Muscle of back (tissue), 13 donors: Measurements from ENCODE around the gene STK17B. TPM values are rescaled to one million over a fixed set of nuclear protein-coding genes. Genes with fewer than 3 reads are reported as not detected.
"Not testable (repeated sequence)": the region's sequence is repeated elsewhere in the genome, so short reads cannot be mapped to it uniquely, and the experiment has no call there.

Experiments used
- DNase-seq, 3 donors: peaks; one replicate each; pipeline versions ENCODE4 v3.0.0 to v3.0.0-alpha.2; 2013
- long read RNA-seq, 9 donors: transcript quantifications; one replicate each; lab custom pipeline, GENCODE V29; 2026
- polyA plus RNA-seq, 10 donors: library from polyadenylated mRNA; unstranded; fragments of 120-200 nt; gene quantifications; one replicate each; pipeline ENCODE4 v1.2.1, GENCODE V29; 2013; ENCODE audit not compliant: insufficient read length in 10 of 10

STK17B gene
- polyA plus RNA-seq = 10 to 100 TPM in 1 of 10 donors, 1 to 10 TPM in 9; 5.1 to 17.0 (median 6.9) TPM
- long read RNA-seq, donor 1 = 0 reads
- long read RNA-seq, donor 2, full-length matches to known transcripts = 2 of 2 reads
- long read RNA-seq, donor 2, partial matches to known transcripts = 0 of 2 reads
- long read RNA-seq, donor 2, other reads (novel, unspliced or antisense) = 0 of 2 reads
- long read RNA-seq, donor 3 = 0 reads
- long read RNA-seq, donor 4, full-length matches to known transcripts = 2 of 2 reads
- long read RNA-seq, donor 4, partial matches to known transcripts = 0 of 2 reads
- long read RNA-seq, donor 4, other reads (novel, unspliced or antisense) = 0 of 2 reads
- long read RNA-seq, donor 5, full-length matches to known transcripts = 1 of 1 reads
- long read RNA-seq, donor 5, partial matches to known transcripts = 0 of 1 reads
- long read RNA-seq, donor 5, other reads (novel, unspliced or antisense) = 0 of 1 reads
- long read RNA-seq, donor 6 = 0 reads
- long read RNA-seq, donor 7 = 0 reads
- long read RNA-seq, donor 8 = 0 reads
- long read RNA-seq, donor 9, full-length matches to known transcripts = 1 of 1 reads
- long read RNA-seq, donor 9, partial matches to known transcripts = 0 of 1 reads
- long read RNA-seq, donor 9, other reads (novel, unspliced or antisense) = 0 of 1 reads

DNA sequence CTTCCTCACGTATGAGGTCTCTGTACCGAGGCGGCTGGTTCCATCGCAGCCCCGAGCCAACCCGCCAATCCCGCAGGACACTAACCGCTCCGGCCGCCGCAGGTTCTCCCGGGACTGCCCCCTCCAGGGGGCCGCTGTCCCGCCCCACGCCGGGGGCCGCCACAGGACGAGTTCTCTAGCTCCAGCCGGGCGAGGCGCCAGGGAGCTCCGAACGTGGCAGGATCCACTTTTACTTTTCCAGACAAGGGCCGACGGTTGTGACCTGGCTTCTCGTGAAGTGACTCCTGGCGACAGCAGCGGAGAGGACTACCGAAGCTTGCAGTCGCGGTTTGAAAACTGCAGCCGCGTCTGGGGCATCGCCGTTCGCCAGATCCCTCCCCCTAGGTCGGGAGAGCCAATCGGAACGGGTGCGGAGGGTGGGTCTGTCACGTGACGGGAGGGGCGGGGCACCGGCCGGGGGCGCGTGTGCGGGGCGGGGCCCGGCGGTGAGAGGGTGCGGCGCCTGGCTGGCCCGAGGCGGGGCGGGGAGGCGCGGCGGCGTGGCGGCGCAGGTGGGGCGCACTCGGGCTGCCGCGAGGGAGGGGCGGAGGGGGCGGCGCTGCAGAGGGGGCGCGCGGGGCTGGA lies at the start of gene STK17B:
TSS of gene STK17B (minus strand) at position 331 of the 624 bp plus-strand sequence. CDS start 8,195 bp downstream, outside the sequence.
- DNase-seq = peak; percentile 92 to 96 (median 94)

DNA sequence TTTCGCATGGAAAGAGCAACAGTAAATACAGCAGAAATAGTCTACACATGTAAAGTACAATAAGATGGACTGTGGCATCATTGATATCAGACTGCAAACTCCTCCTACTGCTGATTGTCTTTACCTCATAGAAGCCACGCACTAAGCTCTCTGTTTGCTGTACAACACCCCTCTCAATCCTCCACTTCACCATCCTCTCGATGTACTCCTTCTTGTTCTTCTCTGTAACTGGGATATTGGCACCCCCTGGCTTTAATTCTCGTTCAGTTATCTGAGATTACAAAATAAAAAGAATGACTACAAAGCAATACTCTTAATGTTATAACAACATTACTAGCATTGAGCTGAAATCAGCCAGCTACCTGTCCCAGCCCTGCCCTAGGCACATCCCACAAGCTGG lies 49.3 kb upstream of the STK17B start:
- no peak for DNase-seq

DNA sequence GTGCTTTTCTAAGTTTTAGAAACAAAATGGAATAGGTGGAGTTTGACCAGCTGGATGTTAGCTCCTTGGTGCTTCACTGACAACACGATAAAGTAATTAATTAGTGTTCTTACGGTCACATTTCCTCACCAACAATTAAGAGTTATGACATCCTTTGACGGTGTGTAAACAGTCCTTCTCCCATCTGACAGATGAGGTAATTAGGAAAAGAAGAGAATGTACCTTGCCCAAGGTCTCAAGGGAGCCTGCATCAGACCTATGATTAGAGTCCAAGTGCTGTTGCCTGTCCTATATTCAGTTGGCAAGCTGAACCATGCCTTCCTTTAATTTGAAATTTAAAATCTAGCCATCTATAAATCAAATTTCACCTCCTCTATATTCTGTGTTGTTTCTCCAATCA lies 48.3 kb upstream of the STK17B start:
- no peak for DNase-seq

DNA sequence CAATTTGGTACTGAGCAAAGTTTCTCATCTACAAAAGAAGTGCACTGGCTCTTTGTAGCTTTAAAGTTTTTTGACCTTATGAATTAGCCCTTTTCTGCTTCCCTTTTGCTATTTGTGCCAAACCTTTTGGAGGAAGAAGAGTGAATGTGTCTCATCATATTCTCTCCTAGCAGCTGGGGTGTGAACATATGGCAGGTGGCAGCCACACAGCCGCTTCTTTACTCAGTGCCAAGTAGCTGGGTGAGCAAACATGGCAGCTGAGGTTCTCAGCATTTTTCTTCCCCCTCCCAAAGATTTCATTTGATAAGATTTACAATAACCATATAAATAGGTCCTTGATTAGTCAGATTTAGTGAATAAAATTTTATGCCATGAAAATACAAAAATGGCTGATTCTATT lies 46.7 kb upstream of the STK17B start:
- DNase-seq = no peak

DNA sequence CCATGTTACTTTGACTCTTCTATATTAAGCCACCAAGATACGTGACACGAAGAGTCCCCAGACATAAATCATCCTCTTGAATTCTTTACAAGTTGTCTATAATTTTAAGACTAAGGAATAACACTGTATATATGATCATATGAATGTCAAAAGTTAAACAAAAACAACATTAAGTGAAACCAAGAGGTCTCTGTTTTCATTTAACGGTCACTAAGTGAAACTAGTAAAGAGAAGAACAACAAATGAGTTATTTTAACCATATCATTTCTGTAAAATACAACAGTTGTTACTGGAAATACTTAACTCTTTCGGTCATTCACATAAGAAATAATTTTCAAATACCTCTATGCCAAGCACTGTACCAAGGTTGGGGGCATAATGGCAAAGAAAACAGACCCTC lies 45.7 kb upstream of the STK17B start:
- no peak for DNase-seq

DNA sequence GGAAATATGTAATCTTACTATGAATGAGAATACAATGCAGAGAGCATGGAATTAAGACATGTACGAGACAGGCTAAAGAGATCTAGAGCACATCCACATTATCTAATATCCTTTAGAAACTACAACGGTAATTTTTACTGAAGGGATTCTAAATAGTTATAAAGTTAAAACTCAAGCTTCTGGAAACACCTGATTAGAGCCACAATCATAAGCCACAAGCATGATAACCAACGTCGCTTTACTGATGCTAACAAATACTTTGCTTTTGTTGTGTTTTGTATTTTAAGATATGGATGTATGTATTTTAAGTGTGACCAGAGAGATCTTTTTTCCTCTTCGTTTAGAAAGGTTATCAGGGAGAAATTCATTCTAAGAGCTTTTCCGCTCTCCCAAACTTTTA lies 44.0 kb upstream of the STK17B start:
- DNase-seq = no peak

DNA sequence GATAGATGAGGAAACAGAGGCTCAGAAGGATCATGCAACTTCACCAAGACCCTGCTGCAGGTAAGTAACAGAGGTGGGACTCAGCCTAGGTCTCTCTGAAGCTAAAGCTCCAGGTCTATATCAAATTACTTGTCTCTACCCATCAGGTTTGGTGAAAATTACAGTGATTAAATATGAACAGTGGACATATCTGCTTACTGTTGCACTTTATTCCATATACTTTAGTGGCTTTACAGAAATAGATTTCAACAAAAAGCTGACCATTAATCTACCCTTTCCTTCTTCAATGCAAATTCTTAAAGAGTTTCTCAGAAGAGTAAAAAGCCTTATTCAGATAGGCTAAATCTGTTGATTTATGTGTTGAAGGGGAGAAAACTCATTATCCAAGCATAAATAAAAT lies 42.8 kb upstream of the STK17B start:
- no peak for DNase-seq

DNA sequence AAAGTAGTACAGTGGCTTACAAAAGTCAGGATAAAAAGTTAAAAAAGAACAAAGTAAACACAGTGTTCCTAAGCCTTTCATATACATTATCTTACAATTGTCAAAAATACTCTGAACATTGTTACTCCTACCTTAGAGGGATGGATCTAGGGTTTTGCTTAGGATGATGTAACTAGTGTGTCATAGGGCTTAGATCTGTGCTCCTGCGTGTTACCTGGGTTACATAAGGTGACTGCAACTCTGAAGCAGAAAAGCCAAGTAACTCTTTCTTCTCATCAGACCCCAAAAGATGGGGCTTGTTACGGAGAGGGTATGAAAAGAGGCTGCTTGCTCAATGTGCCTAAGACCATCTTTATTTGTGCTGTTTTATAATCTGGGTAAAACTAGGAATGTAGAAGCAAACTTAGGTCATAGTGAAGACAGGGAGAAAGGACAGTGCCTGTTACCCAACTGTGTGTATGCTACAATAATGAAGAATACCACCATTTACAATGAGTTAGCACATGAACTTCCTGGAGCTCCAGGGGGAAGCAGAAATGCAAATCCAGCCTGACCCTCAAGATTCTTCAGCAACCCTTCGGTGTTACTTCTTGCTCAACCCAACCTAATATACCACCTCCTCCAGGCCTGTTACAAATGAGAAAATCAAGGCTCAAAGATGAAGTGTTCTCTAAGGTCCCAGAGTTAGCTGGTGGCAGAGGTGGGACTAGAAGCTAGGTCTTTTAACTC lies 42.0 kb upstream of the STK17B start:
- no peak for DNase-seq

DNA sequence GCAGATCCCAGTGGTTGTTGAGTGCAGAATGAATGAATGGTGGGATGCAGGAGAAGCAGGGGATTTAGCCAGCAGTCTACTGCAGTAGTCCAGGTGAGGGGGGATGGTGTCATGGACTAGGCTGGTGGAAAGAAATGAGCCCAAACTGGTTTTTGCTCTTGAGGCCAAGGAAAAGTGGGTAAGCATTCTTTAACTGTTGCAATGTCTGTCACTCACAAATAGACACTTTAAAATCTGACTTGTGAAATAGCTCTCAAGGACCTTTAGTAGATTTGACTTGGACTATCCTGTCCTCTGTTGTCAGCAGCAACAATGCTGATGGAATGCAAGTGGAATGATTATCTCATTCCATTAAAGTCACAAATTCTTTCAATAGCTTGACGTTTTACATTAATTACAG lies 37.5 kb upstream of the STK17B start:
- DNase-seq = no peak

DNA sequence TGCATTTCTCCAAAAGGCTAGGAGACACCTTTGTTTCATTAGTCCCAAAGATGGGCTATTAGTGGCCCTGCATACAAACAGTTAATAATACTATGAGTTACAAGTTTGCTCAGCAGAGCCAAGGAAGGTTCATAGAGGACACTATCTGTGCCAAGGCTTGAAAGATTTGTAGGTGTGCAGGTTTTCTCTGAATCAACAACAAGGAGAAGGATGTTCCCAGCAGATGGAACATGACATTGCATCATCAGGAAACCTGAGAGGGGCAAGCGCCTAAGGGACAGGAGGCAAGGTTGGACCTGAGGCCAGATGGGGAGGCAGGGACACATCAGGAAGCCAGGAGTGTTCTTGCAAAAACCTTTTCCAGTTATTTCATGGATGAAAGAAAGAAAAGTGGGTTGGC lies 35.4 kb upstream of the STK17B start:
- peak in 1 of 3 donors; percentile 32 for DNase-seq

DNA sequence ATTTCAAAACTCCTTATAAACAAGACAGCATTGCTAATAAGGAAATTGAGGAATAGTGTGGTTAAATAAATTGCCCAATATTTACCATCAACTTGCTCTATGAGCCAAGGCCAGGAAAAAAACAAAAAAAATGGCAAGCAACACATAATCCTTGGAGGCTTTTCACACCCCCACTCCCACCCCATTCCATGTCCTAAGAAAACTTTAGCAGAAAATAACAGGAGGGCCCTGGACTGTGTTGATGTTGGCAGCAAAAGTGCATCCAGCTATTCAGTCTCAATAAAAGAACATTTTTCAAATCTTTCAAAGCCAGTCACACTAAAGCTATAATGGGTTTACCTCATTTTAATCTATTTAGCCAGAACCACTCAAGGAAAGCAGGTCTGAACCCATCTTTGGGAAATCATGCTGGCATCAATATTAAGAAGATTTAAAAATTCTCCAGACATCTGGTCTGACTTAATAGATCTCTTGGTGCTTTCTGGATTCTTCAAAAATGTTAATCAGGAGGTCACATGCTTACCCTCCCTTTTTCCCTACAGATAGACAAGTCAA lies 34.6 kb upstream of the STK17B start:
- no peak for DNase-seq

DNA sequence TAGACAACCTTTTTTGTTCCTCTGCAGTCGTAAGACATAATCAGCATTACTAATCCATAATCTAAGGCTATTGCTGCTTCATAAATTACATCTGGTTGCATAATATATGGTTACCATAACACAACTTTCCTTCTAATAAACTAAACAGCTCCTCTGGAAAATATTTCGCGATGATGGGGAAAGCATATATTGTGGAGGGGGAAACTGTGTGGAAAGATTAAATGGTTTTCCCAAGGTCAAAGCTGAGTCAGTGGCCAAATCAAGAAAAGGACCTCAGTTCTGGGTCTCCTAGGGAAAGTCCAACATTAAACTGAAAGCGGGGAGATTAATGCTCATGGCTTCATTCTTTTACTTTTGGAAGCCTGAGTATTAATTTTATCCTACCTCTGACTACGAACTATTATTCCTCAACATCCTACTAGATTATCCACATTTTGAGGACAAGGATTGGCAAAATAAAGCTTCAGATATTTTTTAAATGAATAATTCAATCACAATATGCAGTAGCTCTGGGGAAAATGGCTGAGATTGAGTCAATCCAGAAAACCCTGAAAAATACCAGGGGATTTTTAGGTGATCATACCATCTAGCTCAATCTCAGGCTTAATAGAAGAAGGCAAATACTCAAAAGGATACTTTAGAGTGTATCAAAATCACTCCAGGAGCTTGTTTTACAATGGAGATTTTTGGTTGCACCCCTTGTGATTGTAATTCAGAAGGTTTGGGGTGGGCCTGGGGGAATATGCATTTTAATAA lies 33.8 kb upstream of the STK17B start:
- DNase-seq = peak in 1 of 3 donors; percentile 50

DNA sequence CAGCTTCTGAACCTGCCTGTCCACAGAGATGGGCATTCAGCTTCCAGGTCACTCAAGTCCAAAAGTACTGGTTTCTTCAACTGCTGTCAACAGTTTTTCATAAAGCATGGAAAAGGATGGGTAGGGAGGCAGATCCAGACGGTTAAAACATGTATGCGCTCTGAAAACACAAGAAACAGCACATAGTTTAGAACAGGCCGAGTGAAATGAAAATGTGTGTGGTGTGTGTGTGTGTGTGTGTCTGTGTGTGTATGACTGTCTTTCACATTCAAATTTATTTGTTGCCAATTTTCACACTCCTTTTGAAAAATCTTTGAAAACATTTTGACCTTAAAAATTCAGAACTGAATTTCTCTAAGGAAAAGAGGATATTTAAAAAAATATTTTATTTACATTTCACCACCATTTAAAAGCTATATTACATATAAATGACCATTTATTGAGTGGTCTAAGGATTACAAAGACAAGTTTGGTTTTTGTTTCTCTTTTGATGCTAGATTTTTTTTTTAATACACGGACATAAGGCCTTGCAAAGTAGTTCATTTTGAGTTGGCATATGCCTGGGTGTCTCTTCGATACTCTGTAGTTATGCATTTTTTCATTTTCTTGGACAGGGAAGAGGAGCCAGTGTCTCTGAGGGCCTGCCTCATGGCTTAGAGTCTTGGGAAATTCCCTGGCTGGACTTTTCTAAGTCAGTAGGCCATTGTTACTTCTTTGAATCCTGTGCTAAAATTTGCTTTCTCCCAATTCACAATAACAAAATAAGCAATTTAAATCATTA lies 30.0 kb upstream of the STK17B start:
- peak in 1 of 3 donors; percentile 26 for DNase-seq

DNA sequence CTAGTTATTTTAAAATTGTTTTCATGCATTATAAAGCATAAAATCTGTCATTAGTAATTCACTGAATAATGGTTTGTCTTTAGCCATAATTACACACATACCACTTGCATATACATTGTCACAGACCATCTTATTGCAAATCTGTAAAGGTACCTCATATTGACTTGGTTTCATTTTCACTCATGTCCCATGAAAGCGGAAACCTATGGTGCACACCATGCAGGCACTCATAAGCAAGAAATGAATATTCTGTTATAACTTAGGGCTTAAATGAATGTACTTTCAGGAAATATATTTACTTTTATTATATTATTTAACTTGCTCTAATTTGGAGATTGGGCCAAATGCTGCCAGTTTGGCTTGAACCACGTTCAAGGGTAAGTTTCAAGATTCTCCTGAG lies 29.2 kb upstream of the STK17B start:
- no peak for DNase-seq

DNA sequence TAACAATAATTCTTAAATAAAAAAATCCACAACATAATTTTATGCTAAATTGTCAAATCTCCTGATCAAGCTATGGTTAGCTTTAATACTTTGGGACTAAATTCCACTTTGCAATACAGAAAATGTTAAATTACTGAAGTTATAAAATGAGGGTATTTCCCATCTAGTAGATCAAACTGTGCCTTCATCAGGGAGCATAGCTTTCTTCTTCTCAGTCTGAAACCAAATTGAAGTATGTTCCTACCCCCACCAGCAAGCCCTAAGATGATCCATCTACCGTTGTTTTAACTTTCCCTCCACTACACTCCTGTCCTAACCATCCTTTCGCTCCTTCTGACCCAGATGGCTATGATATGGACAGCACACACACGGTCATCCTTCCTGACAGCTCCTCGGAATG lies 24.4 kb upstream of the STK17B start:
- DNase-seq = no peak

DNA sequence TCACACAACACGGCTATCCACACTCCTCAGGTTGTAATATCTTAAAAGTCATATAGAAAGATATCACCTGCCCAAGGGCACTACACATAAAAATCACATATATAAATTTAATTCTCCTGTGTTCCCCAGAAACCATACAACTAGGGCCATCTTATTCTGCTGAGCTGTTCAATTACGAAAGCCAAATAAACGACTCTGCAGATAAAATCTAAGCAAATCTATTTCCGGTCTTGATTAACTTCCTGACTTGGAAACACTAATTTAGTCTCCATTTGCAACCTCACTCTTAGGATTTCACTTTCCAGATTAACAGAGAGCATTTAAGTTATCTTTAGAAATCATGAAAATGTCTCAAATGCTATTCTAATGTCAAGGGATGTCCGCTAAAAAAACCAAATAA lies 23.9 kb upstream of the STK17B start:
- no peak for DNase-seq

DNA sequence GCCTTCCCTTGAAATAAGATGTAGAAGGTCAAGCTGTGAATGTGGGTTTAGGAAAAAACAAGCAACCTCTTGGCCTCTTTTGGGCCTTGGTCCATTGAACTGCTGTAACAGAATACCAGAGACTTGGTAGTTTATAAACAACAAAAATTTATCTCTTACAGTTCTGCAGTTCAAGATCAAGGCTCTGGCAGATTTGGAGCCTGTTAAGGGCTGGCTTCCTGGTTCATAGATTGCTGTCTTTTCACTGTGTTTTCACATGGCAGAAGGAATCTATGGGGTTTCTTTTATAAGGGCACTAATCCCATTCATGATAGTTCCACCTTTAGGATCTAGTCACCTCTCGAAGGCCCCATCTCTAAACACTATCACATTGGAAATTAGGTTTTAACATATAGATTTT lies 20.2 kb upstream of the STK17B start:
- no peak for DNase-seq

DNA sequence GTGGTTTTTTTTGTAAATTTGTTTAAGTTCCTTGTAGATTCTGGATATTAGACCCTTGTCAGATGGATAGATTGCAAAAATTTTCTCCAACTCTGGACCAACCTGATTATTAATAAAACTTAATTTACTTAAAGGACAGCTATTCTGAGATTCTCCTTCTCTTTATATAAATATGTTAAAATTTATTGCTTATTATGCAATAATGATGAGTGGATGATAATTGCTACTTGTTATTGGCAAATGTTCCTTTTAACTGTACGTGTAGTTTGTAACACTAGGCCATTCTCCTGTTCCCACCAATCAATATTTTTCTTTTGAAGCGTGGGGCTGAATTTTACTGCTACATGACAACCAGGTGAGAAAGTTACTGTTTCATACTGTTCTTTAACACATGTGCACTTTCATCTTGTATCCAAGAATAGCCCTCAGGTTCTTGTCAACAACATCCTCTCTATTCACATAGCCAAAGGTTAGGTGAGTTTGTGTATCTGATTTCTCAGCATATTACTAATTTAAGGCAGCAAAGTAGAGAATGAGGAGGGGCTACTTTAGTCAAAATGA lies 16.6 kb upstream of the STK17B start:
- DNase-seq = no peak

DNA sequence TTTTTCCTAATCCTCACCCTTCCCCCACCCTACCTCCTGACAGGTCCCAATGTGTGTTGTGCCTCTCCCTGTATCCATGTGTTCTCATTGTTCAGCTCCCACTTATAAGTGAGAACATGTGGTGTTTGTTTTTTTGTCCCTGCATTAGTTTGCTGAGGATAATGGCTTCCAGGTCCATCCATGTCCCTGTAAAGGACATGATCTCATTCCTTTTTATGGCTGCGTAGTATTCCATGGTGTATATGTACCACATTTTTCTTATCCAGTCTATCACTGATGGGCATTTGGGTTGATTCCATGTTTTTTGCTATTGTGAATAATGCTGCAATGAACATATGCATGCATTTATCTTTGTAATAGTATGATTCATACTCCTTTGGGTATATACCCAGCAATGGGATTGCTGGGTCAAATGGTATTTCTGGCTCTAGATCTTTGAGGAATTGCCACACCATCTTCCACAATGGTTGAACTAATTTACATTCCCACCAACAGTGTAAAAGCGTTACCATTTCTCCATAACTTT lies 15.9 kb upstream of the STK17B start:
- not testable (repeated sequence) for DNase-seq
